Endothelial cell of hepatic sinusoid (primary cell): ENCODE data around the gene TCN2.
"Not testable (repeated sequence)": the region's sequence is repeated elsewhere in the genome, so short reads cannot be mapped to it uniquely, and the experiment has no call there.

Source experiments
- in situ Hi-C: cut with HindIII; loops from 2 replicates; pipeline ENCODE4 v1.10.0; 2017; ENCODE audit warnings: low sequenced_read_pairs

TCN2 gene

DNA sequence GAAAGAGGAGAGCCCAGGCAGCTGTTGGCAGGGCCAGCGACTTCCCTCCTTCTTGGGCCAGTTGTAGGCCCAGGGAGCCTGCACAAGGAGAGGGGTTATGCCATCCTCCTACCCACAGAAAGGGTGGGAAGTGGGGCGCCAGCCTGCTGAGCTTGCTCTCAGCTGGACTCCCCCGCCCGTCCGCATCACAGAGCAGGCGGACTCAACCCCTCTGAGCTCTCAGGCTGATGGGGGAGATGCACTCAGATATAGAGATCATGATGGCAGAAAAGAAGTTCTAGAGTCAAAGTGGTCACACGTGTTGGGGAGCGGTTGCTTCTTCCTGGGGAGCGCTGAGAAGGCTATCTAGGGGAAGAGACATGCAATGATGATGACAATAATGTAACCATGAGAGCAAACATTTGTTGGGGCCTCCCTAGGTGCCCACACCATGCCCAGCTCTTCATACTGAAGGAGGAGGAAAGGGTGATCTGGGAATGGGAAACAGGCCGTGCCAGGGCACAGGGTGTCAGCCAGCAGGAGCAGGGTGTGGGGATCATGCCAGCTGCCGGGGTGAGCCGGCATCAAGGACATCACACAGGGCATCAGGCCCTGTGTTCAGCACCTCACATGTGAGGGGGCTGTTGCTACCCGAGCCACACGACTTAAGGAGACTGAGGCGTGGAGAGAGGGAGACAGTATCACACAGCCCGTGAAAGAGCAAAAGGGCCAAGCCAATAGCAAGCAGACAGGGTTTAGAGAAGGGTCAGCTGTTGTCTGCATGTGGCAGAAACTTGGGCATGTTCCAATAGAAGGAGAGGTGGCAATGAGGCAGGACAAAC is 36.3 kb downstream of the TCN2 start:
- in situ Hi-C loops: no loop called here

DNA sequence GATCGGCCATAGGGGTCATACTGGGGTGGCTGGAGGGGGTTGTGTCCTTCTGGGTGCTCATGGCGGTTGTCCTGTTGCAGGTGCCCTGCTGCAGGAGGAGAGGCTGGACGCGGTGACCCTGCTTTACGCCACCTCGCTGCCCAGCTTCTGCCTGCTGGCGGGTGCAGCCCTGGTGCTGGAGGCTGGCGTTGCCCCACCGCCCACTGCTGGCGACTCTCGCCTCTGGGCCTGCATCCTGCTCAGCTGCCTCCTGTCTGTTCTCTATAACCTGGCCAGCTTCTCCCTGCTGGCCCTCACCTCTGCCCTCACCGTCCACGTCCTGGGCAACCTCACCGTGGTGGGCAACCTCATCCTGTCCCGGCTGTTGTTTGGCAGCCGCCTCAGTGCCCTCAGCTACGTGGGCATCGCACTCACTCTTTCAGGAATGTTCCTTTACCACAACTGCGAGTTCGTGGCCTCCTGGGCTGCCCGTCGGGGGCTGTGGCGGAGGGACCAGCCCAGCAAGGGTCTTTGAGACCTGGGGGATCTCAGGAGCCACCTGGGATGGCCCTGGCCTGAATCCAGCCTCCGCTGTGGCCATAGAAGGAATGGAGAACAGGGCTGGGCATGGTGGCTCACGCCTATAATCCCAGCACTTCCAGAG is 39.7 kb downstream of the TCN2 start:
- in situ Hi-C loops: no loop called here

DNA sequence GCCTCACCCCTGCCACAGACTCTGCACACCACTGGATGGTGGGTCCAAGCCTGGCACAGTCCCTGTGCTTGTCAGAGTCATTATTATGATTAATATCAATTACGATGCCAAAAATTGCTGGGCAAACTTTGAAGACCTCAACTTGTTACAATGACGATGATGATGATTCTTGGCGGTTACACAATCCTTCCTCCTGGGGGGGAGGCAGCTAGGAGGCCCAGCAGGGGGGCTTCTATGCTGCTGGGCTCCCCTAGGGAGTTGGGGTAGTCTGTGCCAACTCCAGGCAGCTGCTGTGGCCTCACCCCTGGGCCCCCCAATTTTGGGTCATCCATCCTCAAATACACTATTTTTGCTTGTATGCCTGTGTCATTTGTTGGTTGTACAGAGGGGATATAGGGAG is 40.6 kb downstream of the TCN2 start:
- in situ Hi-C loops: no loop called here

DNA sequence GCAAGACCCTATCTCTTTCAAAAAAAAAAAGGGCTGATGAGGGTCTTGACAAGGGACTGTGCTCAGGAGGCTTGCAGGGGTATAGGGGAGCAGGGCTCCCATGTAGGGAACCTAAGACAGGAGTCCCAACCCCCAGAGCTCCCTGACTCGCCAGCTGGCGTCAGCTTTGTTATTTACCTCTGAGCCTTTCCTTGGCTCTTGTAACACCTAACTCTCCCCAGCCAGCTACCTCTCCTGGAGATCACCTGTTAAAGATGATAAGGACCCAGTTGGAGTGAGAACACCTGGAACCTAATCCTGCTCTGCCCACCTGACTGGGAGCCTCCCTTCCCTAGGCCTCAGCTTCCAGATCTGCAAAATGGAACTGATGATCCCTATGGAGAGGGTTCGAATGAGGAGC is 41.9 kb downstream of the TCN2 start:
- in situ Hi-C loops: no loop called here

DNA sequence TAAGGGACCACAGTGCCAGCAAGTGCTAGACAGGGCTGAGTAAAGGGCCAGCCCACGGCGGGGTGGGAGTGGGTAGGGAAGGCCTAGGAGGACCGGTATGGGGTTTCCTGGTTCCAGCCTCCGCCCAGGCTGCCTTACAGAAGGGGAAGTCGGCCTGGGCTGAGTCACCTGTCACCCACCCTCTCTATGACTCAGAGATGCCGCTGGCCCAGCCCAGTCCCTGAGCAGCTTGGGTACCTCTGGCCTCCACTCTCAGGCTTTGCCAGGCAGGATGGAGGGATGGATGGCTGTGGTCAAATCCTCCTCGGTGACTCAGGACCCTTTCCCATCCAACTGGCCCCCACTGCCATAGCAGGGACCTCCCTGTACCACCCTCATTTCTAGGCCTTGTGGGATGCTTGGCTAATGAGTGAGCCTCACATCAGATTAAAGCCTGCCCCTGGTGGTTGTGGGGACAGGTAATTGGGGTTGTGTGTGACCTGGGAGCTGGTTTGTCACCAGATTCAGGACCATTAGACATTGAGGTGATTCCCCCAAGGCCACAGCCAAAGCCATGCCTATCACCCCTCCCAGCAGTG is 42.5 kb downstream of the TCN2 start:
- in situ Hi-C loops: no loop called here

DNA sequence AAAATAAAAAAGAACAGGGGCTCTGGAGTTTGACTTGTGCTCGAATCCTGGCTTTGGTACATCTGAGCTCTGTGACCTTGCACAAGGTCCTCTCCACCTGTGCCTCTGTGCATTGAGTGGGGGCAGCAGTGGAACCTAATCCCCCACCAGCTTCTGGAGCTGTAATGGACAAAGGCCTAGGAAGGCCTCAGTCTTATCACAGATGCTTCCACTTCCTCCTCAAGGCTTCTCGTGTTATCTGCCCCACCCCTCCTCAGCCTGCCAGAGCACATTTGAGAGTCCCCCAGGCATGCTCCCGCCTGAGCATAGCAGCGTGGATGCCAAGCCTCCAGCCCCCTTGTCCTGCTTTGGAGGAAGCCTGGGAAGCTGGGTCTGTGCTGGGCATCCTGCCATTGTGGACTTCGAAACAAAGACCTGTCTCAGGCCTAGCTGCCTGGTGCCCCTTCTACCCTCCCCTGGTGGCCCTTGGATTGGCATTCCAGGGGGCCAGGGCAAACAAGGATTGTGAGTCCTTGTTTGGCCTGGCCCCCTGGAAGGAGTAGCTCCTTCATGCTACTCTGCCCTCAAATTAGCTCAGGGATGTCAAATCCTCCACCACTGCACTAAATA is 43.6 kb downstream of the TCN2 start:
- in situ Hi-C loops: no loop called here

DNA sequence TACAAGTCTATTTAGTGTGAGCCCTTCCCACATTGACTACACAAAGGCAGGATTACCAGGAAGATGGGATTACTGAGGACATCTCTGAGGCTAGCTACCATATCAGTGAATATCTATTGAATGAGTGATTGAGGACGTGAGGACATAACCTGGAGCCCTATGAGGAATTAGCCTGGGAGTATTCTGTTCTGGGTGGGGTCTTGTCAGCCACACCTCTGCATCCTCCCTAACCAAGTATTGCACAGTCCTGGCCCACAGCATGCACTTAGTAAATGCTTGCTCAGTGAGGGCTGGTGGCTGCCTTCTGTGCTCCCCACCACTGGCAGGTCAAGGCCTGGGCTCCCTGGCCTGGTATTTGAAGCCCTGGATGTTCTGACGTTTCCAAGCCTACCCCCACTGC is 45.9 kb downstream of the TCN2 start:
- in situ Hi-C loops: no loop called here

DNA sequence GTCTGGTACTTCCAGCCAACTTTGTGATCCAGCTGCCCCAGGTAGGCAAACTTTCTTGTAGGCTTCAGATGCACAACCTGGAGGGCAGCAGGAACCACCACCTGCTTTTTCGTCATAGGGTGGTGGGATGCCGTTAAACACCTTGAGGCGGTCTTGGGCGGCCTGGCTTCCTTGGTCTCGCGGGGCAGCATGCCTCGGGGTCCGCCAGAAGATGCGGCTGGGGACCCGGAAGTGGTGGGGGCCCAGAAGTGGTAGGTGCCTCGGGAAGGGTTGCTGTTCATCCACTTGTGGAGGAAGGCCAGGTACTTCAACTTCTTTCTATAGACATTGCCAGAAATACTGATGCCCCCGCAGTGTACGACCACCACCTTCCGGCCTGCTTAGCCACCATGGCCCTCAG is 47.4 kb downstream of the TCN2 start:
- in situ Hi-C loops: no loop called here

DNA sequence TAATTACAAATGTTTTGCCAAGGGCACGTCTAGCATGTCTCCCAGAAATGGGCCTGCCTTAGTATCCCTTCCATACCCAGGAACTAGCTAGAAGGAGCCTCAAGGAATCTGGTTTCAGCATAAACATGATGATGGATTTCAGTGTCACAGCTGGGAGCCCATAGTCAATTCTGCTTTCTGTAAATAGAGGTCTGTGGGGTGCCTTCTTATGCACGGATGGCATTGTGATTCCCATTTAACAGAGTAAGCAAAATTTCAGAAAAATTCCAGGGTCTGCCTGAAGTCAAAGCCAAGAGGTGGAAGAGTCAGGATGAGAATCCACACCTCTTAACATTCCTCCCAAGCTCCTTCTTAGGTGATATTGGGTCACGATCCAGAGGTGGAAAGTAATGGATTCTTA is 48.6 kb downstream of the TCN2 start:
- in situ Hi-C loops: no loop called here

DNA sequence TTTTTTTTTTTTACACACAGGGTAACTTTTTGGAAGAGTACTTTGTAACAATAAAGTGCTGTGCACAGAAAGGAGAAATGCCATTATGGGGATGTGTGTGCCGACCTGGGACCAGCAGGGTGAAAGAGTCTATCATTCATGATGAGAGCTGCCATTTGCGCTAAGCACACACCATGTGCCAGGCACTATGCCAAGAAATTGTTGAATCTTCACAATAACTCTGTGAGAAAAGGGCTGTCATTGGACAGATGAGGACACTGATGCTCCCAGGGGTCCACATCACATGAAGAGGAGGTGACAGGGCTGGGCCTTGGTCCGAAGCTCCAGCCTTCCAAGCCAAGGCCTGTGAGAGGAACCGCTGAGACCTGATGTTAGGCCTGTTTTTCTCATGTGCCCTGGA is 55.1 kb downstream of the TCN2 start:
- in situ Hi-C loops: no loop called here

DNA sequence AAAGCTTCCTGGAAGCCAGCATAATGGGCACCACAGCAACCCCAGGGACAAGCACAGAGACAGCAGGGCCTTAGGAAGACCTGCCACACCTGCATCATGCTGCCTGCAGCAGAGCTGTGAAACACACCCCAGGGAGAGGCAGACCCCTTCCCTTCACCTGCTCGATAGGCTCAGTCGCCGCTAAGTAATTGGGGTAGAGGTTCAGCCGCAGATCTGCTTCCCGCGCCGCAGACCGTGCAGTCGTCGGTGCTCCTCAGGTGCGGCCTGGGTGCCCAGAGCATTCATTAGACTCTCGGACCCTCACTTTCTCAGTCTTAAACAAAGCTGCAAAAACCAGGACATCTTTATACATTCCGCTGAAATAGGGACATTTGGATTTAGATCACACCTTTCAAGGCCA is 57.8 kb downstream of the TCN2 start:
- in situ Hi-C loops: no loop called here

DNA sequence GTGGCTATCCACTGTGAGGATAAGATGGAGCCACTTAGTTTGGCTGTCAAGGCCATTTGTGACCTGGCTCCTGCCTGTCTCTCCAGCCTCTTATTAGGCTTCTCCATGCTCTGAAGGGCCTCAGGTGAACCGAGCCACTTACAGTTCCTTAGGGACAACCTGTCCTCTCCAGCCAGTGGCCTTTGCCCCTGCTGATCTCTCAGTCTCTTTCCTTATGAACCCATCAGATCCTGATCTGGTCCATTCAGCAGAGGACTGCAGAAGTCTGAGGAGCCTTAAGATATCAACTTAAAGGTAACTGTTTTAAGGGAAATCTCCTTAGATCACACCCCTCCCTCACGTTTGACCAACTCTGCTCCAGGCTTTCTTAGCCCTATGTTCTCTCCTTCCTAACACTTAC is 58.3 kb downstream of the TCN2 start:
- in situ Hi-C loops: no loop called here

DNA sequence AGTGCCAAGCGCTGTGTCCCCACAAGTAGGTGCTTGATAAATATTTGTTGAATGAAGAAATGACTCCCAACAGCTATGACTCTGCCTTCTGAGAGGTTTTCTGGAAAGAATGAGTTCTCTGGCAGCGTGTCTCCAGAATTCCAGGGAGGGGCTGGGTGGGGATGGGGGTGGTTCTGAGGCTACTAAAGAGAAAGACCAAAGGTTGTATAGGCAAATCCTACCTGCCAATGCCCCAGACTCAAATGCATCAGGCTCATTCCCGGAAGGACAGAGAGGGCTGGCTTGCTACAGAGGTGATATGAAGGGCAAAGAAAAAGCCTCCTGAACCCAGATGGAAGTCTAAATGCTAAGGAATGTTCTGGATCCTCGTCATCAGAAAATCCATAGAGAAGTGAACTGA is 58.8 kb downstream of the TCN2 start:
- in situ Hi-C loops: no loop called here

DNA sequence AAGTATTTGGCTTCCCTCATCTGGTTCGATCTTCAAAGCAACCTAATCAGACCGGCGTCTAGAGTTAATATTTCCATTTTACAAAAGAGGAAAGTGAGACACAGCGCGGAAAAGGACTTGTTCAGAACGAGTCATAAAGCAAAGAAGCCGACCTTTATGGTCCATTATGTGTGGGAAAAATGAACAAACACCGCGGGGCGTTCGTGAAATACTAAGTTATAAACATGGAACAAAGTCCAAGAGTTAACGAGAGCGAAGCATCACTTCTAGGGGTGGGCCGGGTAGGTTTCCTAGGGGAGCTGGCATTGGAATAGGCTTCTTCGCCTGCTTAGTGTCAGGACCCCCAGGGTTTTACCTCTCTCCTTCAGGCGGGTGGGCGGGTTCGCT is 60.1 kb downstream of the TCN2 start:
- in situ Hi-C loops: no loop called here

DNA sequence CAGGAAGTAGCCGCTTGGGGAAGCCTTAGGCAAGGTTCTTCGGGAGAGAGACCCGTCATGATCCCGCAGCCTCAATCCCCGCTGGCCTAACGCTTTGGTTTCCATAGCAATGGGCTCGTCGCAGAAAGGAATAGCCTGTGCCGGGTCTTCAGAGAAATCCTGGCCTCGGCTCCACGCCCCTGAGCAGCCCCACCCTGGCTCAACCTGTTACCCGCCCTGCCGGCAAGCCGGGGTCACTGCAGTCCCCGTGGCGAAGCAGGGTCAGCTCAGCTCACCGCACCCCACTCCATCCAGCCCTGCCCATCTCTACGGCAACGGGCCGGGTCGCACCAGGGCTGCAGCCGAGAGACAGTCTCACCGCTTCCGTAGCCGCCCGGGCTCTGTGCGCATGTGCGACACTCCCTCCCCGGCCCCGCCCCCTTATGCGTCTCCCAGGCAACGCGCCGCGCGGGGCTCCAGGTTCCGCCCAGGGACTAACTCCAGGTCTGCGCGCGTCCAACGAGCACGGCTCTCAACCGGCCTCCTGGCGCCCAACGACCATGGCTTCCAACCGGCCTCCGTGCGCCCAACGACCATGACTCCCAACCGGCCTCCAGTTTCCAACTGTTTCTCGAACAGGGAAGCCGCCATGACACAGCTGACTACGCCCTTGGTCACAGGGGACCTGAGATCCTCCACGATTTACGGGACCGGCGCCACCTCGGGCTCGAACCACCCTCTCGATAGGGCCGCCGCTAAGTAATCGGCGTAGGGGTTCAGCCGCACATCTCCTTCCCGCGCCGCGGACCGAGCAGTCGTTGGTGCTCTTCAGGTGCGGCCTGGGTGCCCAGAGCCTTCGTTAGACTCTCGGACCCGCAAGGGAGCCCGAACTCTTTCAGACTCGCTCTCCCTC is 60.8 kb downstream of the TCN2 start, which contains the start of gene DUSP18:
TSS of gene DUSP18 (minus strand) at position 382 of the 892 bp plus-strand sequence. CDS start 3,872 bp downstream, outside the sequence.
- in situ Hi-C loops: no loop called here

DNA sequence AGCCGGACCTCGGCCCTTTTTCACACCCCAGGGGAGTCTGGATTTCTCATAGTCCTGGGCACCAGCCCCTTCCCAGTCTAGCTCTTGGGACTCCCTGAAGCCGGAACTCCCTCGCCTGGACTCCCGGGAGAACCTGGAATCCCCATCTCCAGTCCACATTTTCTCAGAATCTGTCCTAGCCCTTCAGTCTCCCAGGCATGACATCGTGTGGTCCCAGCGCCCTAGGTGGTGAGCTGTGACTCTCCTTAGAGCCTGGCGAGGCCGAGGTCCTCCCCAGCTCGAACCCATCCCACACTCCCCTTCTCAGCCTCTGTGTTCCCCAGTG is 61.4 kb downstream of the TCN2 start:
- in situ Hi-C loops: no loop called here

DNA sequence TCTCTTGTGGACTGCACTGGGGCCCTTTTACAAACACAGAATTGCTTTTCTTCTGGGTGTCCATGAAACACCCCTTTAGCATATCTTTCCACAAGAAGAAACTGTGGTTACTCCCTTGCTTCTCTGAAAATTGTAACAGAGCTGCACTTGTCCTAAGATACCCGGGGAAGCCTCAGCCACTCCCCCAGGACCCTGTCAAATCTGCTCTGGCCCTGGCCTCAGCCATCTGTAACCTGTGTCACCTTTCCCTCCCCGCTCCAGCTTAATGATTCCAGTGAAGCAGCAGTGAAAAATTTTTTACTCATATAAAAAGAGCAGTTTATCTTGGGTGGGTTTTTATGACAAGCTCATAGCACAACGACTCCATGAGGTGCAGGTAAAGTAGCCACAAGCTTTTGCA is 64.1 kb downstream of the TCN2 start:
- in situ Hi-C loops: no loop called here

DNA sequence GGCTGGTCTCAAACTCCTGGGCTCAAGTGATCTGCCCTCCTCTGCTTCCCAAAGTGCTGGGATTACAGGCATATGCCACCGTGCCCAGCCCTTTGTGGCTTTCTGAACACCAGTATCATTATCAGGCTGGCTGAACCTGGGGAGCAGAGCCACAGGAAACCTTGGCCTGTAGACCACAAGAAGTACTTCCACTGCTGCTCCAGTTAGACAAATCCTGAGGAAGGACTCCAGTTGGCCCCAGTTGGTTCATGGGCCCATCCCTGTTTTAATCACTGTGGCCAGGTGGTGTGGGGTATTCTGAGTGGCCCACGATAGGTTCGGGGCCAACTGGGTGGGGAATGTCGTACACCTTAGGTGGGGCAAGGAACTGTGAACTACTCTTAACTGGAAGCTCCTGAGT is 66.2 kb downstream of the TCN2 start:
- in situ Hi-C loops: no loop called here

DNA sequence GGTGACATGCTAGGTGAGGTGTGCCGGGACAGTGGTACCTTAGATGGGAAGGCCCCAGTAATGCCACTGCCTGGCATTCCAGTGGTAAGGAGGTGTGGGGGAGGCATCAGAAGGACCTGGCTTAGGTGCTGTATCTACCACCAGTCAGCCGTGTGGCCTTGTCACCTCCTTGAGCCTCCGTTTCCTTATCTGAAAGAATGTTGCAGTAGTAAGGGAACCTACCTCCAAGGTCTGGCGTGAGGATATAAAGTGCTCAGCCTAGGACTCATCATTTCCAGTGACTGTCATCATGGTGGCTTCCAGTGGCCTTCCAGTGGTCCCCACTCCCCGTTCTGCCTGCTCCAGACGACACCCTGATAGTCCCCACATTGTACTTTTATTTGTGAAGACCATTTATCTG is 67.5 kb downstream of the TCN2 start:
- in situ Hi-C loops: no loop called here

DNA sequence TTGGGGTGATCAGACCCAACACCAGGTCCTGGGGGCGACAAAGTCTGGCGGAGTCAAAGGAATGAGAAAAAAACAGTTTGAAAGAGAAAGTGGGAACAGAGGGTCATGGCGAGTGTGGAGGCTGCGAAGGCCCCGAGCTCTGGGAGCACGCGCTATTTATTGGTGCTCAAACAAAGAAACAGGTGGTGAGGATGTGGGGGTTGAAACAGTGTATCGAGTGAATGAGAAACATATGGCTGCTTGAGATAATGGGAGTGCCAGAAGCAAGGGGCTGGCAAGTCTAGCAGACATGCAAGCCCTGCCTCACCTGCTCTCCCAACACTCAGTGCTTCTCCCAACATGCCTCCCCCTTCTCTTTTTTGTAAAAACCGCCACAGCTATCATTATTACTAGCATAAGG is 68.5 kb downstream of the TCN2 start:
- in situ Hi-C loops: no loop called here

DNA sequence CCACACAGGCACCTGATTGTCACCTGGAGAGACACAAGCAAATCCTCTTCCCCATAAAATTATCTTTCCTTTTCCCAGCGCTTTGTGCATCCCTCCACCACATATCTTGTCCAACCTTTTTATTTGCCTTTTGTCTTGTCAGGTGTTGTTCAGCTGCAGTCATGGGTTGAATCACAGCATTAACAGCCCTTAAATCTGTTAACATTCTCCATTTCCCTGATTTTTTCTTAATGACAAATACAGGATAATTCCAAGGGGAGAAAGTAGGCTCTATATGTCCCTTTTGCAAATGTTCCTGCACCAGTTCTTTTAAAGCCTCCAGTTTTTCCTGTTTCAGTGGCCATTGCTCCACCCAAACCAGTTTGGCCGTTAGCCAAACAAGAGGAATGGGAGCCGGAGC is 69.6 kb downstream of the TCN2 start:
- in situ Hi-C loops: not testable (repeated sequence)
